KBM-7 (cell line): Measurements from ENCODE around the gene CKS1B.

Experiments
- DNase-seq: peaks from one replicate; pipeline ENCODE4 v3.0.0-alpha.2; 2015
- in situ Hi-C: fragments of 300-500 bp; cut with MboI; formaldehyde crosslinking; loops from 2 replicates; pipeline ENCODE4 v1.14.3; 2020; ENCODE audit warnings: low sequenced_read_pairs, low pct_unique_long_range_greater_than_20kb, mixed read lengths

CKS1B gene

DNA sequence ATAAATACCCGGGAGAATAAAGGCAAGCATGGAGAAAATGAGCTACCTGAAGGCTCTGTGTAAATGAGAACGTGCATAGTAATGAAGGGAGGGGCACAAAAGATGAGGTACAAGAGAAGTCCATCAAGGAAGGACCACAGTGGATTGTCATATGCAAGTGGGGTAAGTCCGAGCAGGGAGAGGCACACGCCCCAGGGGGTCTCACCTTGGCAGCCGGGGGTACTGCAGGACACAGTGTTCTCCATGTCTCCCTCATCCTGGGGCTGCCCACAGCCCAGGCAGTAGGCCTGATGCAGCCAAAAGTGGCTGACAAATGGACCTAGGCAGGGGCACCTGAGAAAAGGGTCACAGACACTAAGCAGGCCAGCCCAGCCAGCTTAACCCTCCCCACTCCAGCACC lies 49.1 kb downstream of the CKS1B start:
- in situ Hi-C loops, result no loop called here
- DNase-seq, result no peak

DNA sequence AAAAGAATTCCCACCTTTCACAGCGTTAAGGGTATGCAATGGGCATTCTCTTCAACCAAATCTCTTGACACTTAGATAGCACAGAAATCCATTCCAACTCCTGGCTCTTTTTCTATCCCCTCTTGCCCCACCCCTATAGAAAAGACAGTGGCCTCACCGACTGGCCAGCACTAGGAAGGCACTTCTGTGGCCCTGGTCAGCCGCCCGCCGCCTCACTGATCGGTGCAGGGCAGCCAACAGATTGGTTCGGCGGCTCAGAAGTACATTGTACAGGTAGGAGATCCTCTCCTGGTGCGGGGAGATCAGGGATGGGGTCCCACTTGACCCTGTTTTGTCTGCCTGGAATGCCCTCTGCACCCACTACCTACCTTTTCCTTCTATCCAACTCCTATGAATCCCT lies 49.8 kb downstream of the CKS1B start:
- DNase-seq, result no peak
- in situ Hi-C loops, result no loop called here

DNA sequence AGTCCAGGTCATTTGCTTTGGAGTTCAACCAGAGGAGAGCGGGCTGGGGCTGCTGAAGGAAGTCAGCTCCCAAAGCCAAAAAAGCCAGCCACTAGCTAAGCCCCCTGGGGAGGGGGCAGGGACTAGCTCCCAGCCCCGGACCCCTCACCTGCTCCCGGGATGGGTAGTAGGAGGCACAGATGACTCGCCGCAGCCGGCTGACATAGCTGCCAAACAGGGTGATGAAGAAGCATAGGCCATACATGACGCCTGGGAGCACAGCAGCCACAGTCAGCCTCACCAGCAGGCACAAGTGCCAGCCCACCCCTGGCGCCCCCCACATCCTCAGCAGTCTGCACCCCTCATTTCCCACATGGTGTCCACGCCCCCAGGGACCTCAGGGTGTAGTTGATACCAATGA lies 51.7 kb downstream of the CKS1B start:
- in situ Hi-C loops, result no loop called here

DNA sequence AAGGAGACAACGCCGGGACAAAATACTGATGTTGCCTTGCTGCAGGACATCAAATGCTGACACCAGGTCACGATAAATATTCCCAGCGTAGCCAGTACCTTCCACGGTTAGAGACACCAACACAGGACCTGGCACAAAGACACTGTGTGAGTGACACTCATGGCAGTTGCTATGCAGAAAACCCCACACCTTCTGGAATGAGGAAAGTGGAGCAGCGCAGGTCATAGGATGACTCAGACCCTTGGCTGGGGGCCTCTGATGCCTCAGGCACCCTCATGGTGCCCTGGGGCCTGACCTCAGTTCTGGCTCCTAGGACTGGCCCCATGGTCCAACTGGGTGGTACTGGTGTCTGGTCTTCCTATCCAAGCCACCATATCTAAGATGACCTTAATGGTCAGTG lies 52.1 kb downstream of the CKS1B start:
- in situ Hi-C loops, result no loop called here
- no peak for DNase-seq

More for the DNA sequence above, 51.7 kb downstream of the CKS1B start:
- no peak for DNase-seq
